HG02885 (cell line): ENCODE measurements around the gene SLC9A7.
A peak's percentile ranks its signal among the peaks of the same experiment; 100 is the strongest.

ENCODE experiments used
- ATAC-seq: cut with Tn5 transposase; IDR thresholded peaks from one replicate; pipeline ENCODE4 v1.9.1; 2021; ENCODE audit warnings: mild to moderate bottlenecking; ENCODE audit not compliant: unreplicated experiment, poor library complexity

Gene SLC9A7

DNA sequence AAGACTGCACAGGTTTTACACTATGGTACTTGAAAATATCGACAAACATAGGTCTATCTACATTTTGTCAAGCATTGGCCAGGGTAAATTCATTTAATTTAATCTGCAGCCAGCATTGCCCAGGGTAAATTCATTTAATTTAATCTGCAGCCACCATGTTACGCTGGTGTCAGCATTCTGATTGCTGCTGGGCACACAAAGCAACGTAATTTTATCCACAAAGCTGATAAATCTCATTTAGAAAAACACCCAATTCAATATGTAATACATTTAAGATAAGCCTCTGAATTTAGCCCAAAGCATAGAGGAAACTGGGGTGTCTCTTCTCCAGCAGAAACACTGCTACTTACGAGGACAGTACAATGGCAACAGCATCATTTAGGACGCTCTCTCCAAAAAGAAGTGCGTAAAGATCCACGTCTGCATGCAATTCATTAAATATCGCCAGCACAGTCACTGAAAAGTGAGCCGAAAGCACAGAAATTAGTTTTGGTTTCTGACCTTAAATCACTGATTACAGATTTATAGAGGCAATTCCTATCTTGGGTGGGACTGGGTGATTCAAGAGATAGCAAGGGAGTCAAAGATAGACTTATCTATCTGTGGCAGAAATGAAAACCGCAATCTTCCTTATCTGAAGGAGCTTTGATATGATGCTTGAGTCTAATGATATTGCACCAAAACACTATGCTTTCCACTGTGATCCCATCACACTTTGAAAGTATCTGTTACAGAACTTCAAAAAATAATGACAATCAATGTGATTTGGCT, 96.5 kb downstream of the SLC9A7 start:
- ATAC-seq: no peak

DNA sequence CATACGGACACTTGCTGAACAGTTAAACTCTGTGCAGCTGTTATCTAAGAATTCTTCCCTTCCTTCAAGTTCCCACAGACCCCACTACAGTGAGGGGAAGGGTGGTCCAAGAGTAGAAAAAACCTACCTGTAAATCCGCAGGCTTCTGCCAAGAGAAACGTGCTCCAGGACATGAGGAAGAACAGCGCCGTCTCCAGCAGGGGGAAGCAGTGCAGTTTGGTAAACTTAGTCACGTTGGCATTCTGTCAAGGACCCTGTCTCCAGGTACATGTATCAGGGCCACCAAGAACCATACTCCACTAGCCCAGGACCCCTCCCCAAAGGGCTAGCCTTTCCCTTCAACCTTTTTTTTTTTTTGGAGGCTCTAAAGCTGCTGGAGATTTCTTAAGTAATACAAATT, 105.4 kb downstream of the SLC9A7 start:
- ATAC-seq: no peak

DNA sequence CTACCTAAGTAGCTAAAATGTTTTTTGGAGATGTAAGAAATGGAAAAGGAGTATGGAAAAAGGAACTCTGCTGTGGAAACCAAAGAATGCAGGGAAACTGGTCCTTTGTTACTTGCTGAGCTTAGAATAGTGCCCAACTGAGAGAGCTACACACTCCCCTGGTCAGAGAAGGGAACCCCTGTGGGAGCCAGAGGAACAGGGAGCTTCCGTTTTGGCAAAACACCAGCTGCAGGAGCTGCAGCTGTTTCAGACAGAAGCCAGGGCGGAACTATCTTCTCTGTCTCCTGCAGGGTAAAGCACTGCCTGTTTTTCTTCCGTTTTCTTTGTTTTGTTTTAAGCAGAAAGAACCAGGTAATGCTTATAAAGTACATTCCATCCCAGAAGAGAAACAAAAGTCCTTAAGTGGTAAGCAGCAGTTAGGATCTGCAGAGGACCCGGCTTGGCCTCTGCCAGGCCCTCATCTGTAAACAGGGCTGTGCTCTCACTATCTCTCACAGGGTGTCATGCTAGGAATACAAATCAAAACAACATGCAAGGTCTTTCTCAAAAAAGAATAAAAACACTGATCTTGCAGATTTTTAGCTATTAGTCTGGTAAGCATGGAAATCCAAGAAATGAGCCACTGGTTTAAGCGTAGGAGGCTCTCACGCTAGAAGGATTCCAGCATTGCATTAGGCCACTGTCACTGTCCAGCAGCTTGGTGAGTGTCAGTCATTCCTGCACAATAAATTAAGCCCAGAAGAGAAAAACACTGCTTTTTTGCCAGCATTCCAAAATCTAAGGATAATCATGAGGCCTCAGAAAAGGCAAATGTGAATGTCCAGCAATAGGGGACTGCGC, 109.3 kb downstream of the SLC9A7 start:
- ATAC-seq: no peak

DNA sequence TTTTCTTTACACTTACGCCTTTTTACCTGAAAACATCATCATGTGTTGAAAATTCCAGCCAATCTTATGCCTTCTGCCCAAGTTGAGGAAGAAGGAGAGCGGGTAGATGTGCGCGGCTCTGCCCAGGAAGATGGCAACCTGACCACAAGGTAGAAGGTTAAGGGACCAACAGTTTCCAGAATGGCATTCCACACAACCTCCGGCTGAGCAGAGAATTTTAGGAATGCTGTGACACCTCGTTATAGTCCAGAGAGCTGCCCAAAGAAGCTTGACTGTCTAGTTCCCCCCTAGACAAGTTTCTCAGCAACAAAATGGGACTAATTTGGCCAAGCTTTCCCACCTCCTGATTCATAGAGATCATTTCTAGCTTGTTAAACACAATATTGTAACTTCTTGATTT, 110.3 kb downstream of the SLC9A7 start:
- no peak for ATAC-seq

DNA sequence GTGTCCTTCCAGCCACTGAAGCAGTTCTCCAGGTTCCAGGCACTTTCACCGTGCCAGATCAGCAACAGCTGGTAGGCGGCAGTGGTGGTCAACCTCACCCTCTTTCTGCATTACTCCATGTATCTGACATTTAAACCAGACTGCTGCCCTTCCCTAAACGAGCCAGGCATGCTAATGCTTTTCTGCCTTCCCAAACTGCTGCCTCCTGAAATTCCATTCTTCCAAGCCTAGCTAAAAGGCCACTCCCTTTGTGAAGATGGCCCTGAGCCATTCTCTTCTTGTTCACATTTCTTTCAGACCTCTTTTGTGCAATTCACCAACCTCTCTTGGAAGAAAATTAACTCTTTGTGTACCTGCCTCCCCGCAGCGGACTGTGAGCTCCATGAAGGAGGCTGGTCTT, 111.7 kb downstream of the SLC9A7 start:
- no peak for ATAC-seq

DNA sequence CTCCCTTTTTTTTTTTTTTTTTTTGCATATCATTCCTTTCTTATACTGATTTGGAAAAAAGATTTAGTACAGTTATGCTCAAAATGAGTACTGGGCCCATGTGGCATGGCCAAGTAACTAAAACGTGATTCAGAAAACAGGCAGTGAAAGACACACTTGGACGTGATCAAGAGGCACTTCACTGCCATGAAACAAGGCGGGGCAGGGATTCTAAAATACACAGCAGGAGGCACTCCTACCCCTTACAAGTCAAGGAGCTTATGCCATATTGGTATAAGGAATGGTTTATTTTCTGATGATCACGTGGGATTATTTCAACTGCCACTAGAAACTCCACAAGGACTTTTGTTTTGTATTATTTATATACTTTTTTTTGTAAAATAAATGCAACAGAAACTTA, 113.3 kb downstream of the SLC9A7 start:
- no peak for ATAC-seq

DNA sequence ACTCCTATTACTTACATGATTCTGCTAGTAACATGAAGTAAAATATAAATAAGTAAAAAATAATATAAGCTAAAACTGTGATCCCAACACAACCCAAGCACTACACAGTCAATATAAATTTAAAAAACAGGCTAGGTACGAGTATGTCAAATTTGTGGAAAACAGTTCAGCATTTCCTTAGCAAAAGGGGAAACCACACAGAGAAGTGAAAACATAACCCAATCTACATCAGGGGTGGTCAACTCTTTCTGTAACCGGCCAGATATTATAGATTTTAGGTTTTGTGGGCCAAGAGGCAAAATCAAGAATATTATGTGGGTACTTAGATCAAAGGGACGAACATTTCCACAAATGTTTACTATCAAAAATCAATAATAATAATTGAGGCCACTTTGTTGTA, 115.3 kb downstream of the SLC9A7 start:
- no peak for ATAC-seq

DNA sequence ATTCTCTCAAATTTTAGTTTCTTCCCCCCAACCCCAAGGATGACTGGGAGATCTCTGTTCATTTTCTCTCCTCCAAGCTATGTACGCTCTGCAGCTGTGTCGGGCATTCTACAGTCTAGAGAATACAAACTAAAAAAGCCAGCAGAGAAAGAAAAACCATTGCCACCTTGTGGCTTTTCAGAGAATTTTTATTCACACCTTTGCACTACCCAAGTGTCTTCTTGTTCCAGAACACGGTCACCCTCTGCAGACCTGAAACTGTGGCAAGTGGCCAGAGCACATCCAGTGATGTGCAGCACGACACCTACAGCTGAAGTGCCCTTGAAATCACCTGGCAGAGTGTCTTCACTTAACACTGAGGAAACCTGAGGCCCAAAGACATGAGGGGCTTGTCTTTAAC, 116.8 kb downstream of the SLC9A7 start:
- ATAC-seq: no peak

DNA sequence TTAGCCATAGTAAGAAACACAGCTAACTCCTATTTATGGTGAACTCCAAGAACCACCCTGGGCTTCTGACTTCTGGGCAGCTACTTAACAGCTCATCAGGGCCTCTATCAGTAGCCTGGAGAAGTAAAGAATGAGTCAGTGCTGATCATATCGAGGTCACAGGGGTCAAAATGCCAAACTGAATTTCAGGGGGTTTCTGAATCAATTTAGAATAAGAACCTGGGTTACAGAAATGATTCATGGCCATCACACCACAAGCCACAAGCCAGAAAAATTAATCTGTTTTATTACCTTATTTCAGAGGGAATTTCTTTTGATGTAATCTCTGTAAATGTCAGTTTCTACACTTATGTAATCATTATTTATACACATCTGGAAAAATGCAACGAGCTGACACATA, 121.0 kb downstream of the SLC9A7 start:
- ATAC-seq: peak; percentile 80

DNA sequence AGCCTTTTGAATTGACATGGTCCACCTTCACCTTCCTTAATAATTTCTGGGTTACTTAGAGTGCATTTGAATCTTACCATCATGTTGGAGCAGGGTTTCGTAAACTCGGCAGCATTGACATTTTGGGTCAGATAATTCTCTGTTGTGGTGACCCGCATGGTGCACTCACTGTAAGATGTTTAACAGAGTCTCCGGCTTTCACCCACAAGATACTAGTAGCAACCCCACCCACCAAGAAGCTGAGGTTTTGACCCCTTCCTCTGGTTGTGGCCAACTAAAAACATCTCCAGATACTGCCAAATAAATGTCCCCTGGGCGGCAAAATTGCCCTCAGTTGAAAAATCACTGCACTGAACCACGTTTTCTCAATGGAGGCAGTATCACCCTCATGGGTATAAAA, 122.7 kb downstream of the SLC9A7 start:
- no peak for ATAC-seq

DNA sequence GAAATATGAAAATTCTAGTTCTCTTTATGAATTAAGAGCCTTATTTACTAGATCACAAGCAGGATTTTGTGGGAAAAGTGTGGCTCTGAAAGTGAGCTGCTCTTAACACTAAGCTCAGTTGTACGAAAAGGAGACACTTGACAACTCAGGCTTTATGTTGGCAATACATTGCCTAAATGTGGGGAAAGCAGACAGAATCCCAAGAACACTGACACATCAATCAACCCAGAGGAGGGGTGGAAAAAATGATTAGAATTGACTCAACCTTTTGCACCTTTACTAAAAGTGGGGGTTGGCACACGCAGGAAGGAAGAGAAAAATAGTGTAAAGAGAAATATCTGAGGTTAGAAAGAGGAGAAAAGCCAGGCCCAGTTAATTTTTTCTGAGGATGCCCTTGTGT, 123.7 kb downstream of the SLC9A7 start:
- no peak for ATAC-seq

DNA sequence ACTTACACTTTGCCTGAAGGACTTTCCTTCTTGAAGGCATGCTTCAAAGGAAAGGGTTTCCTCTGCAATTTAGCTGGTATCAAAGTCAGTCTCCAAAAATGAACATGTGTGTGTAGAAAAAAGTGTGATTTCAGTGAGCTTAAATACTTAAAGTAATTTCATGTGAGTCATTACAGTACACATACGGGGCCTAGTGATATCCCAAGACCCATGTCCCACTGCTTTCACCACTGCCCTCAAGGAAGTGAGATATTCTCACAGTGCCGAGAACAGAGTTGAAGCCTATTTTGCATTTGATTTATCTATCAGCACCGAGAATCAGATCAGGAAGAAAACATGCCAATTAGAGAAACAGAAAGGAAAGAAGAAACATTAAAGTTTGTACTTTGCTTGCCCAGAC, 124.3 kb downstream of the SLC9A7 start:
- ATAC-seq: no peak

DNA sequence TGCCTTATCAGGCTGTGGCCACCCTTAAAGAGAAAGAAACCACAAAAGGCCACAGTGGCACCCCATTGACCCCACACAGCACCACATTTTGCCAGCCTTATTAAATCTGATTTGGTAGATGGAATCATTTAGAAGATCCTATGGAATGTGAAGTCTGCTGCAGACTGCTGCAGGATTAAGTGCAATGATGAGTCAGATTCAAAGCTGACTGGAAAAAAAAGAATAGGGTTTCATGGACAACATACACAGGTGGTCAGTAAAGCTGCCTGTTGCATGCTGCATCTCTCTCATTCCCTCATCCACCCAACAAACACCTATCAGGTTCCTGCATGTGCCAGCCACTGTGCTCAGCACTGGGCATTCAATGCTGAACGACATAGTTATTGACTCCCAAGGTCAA, 128.8 kb downstream of the SLC9A7 start:
- no peak for ATAC-seq

DNA sequence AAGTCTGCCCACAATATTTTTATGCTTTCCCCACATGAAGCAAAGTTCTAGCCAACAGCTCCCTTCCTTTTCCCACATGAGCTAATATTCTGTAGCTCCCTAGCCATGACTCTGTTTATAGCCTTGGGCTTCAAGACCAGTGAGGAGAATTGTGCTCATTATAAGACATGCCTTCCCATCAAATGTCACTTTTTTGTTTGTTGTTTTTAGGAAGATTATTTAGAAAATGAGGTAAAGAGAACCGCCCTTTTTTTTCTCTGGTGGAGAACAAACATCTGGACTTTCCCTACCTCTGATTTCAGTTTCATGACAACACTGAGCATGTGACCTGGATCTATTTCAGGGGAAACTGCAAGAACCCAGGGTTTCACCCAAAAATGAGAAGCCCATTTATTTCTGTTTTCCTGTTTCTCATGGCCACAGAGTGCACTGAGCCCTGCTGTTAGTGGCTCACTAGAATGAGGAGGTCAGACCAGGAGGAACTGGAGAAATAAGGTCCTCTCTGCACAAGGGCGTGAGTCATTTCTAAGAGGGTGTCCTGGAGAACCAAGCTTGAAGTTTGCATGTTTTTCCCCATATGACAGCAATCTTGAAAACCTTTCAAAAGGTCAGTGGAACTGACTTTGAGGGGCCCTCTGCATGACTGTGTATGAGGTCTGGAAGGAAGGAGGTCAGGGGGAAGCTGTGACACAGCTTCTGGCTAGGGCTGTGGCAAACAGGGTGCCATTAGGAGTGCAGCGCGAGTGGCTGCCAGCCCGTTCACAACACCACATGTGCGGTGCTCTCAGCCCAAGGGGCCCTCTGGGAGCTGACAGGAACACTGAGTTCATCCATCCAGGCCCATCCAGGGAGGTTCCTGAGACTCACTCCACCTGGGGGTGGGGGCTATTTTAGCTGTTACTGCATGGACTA, 130.2 kb downstream of the SLC9A7 start:
- ATAC-seq: peak; percentile 91

DNA sequence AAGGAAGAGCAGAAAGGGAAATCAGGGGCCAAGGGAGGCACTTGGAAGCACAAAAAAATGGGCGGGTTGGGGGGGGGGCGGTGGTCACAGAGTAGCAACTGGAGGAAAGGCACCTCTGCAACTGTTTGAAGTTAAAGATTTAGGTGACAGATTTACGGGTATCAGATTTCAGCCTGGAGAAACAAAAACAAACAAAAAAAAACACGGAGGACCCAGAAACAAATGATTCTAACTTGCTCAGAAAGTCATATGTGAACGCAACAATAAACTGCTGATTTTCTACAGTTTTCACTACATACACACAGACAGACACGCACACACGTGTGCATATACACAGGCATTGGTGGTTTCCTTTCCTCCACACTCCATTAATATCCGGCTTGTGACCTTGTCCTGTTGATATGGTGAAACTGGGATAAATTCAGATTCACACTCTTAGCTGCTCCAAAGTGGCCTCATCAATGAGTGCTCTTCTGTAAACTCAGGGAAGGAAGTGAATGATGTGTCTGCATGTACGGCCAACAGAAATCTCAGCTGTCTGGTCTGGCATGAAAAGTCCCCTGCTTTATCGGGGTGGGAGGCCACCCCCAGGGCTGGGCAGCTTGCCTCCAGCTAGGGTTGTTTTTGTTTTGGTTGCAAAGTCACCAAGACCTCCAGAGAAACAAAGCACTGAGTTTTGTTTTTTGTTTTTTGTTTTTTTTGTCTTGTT, 131.1 kb downstream of the SLC9A7 start:
- no peak for ATAC-seq

DNA sequence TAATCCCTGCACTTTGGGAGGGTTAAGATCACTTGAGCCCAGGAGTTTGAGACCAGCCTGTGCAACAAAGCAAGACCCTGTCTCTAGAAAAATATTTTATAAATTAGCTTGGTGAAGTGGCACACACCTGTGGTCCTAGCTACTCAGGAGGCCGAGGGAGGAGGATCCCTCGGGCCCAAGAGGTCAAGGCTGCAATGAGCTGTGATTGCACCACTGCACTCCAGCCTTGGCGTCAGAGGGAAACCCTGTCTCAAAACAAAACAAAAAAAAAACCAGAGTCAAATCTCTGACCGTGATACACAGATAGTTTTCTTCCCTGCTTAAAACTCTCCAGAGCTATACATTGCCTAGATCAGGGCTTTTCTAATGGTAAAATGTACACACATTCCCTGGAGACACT, 131.9 kb downstream of the SLC9A7 start:
- ATAC-seq: no peak

DNA sequence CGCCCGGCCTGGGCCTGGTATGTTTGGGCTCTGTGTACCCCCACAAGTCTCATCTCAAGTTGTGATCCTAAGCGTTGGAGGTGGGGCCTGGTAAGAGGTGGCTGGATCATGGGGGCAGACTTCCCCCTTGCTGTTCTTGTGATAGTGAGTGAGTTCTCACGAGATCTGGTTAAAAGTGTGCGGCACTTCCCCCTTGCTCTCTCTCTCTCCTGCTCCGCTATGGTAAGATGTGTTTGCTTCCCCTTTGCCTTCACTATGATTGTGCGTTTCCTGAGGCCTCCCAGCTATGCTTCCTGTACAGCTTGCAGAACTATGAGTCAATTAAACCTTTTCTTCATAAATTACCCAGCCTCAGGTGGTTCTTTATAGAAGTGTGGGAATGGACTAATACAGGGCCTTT, 132.4 kb downstream of the SLC9A7 start:
- no peak for ATAC-seq

DNA sequence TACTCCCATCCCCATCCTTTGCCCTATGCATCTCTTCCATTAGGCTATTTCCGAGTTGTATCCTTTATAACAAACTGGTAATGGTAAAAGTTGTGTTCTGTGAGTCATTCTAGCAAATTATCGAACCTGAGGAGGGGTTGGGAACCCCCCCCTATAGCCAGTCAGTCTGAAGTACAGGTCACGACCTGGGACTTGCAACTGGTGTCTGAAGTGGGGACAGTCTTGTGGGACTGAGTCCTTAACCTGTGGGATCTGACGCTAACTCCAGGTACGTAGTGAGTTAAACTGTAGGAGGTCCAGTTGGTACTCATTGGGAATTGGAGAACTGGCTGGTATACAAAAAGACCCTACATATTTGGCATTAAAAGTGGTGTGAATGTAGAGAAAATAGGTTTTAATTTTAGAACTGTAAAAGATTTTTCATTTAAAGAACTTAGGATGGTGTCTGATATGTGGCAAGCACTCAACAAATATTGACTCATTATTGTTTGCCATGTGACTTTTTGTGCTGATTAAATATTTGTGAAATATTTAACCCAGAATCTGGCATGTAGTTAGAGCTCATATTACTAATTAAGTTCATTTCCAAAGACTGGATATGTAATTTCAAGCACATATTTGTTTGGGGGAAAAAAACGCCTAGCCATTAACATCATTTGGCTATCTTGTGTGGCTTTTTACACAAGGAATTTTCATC, 134.7 kb downstream of the SLC9A7 start:
- ATAC-seq: no peak

DNA sequence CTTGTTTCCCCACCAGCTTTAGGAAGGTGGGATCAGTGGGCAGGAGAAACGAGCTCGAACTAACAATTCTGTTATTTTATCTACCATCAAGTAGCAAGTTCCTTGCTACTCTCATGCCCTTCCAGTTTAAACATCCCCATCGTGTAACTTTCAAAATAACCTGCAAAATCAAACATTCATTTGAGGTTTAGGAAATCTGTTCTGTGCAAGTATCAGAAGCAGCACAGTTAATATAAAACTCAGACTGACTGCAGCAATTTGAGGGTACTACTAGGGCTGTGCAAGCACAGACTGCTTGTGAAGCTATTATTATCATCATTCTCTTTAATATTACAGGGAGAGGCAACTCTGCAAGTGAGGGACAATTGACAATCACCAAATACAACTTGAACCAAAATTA, 137.3 kb downstream of the SLC9A7 start:
- ATAC-seq: no peak

DNA sequence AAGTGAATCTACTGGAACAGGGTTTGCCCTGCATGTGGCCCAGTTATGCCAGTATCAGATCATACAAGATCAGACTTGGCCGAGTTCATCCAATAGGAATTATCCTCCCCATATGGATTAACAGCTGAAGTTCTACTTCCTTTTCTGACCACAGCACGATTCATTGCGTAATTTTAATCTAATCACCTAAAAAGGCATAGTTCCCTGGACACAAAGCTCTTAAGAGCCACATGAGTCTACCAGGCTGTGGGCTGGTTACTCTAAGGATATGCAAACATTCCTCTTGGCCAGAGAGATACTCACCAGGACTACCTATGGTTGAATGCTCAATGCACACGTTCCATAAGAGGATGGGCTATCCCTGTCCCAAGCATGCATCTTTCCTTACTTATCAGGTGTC, 138.4 kb downstream of the SLC9A7 start:
- no peak for ATAC-seq
